OCI-LY7 (cell line): ENCODE data around the gene DOHH. TPM values are rescaled to one million over a fixed set of nuclear protein-coding genes. Genes with fewer than 3 reads are reported as not detected.

ENCODE experiments used
- BruUV-seq: library from RNA; stranded (reverse); fragments of 400-500 nt; replicated peaks from 2 replicates; lab custom pipeline; 2021; lab: Mats Ljungman, UMichigan
- CTCF ChIA-PET: fragments of 300-600 bp; sonication (Branson Sonifier 250); formaldehyde crosslinking; loops from one replicate; lab custom pipeline; 2022; ENCODE audit warnings: antibody characterized with exemption; ENCODE audit not compliant: unreplicated experiment; lab: Charles Lee
- POLR2A ChIA-PET: fragments of 300-600 bp; sonication (Branson Sonifier 250); formaldehyde crosslinking; loops from one replicate; lab custom pipeline; 2022; ENCODE audit warnings: antibody characterized with exemption; lab: Charles Lee
- DNase-seq: peaks from one replicate; pipeline ENCODE4 v3.0.0-alpha.2; 2015; ENCODE audit warnings: low spot score
- H2AFZ ChIP-seq: fragments of 200-600 bp; sonication (generic), shearing (Covaris generic); 2 replicates; pipeline ENCODE4 v1.6.1; 2014; ENCODE audit warnings: mild to moderate bottlenecking, antibody characterized with exemption, low read length, moderate library complexity
- H3K27ac ChIP-seq: fragments of 200-600 bp; sonication (generic); 2 replicates; pipeline ENCODE4 v1.5.1; 2014; ENCODE audit warnings: mixed run types, low read depth, mild to moderate bottlenecking, moderate library complexity, low read length, inconsistent platforms; ENCODE audit not compliant: poor library complexity, severe bottlenecking
- H3K36me3 ChIP-seq: fragments of 200-600 bp; sonication (generic); 2 replicates; pipeline ENCODE4 v1.6.1; 2014; ENCODE audit warnings: mild to moderate bottlenecking, antibody characterized with exemption, low read length, moderate library complexity, mixed read lengths; ENCODE audit not compliant: insufficient read depth
- H3K4me1 ChIP-seq: fragments of 200-600 bp; sonication (generic); 2 replicates; pipeline ENCODE4 v1.5.1; 2014; ENCODE audit warnings: mild to moderate bottlenecking, low read length; ENCODE audit not compliant: insufficient read depth, poor library complexity, severe bottlenecking
- H3K4me2 ChIP-seq: fragments of 200-600 bp; sonication (generic); 2 replicates; pipeline ENCODE4 v1.6.1; 2014; ENCODE audit warnings: mild to moderate bottlenecking, low read length
- H3K4me3 ChIP-seq: fragments of 200-600 bp; sonication (generic); 2 replicates; pipeline ENCODE4 v1.5.1; 2014; ENCODE audit warnings: mild to moderate bottlenecking, low read depth, low read length; ENCODE audit not compliant: poor library complexity, severe bottlenecking
- H3K79me2 ChIP-seq: fragments of 200-600 bp; sonication (generic); 2 replicates; pipeline ENCODE4 v1.6.1; 2016; ENCODE audit warnings: low read depth, mild to moderate bottlenecking, low read length, moderate library complexity, mixed read lengths; ENCODE audit not compliant: insufficient read depth
- H3K9me2 ChIP-seq: fragments of 200-600 bp; sonication (generic); 2 replicates; pipeline ENCODE4 v1.6.1; 2016; ENCODE audit warnings: mild to moderate bottlenecking, low read length, mixed read lengths; ENCODE audit not compliant: insufficient read depth
- H3K9me3 ChIP-seq: fragments of 200-600 bp; sonication (generic); 2 replicates; pipeline ENCODE4 v1.6.1; 2014; ENCODE audit warnings: mild to moderate bottlenecking, mixed run types, low read length, mixed read lengths
- H4K20me1 ChIP-seq: fragments of 200-600 bp; sonication (generic); 2 replicates; pipeline ENCODE4 v1.6.1; 2014; ENCODE audit warnings: mild to moderate bottlenecking, antibody characterized with exemption, low read length, moderate library complexity, mixed read lengths; ENCODE audit not compliant: insufficient read depth
- EZH2phosphoT487 ChIP-seq: fragments of 200-600 bp; sonication (generic); IDR thresholded peaks from 2 replicates; pipeline ENCODE4 v1.6.1; 2018; ENCODE audit warnings: low read depth, borderline replicate concordance, mild to moderate bottlenecking, mixed run types, antibody characterized with exemption, low read length, moderate library complexity, mixed read lengths
- intact Hi-C: fragments of 100-400 bp; cut with micrococcal nuclease; formaldehyde crosslinking; loops from one replicate; pipeline ENCODE4 v1.10.0; 2022; ENCODE audit not compliant: unreplicated experiment
- total RNA-seq, 2 experiments: library from RNA; depleted of rRNA in 1 of 2; stranded (reverse); fragments of >200 nt in 1 of 2; shearing (Covaris generic) in 1 of 2; gene quantifications; 2 replicates each; pipeline ENCODE4 v1.2.3, GENCODE V29; 2014 to 2022
- TF ChIP-seq, protein P1 (sequence below): fragments of 200-600 bp; sonication (generic); conservative IDR thresholded peaks from 2 replicates; pipeline ENCODE4 v1.5.1; 2014; ENCODE audit warnings: mild to moderate bottlenecking, antibody characterized with exemption, low read length, moderate library complexity, mixed read lengths

Gene DOHH
- total RNA-seq, 2 experiments from 2014 or later = 11.3 to 13.1 TPM

DNA sequence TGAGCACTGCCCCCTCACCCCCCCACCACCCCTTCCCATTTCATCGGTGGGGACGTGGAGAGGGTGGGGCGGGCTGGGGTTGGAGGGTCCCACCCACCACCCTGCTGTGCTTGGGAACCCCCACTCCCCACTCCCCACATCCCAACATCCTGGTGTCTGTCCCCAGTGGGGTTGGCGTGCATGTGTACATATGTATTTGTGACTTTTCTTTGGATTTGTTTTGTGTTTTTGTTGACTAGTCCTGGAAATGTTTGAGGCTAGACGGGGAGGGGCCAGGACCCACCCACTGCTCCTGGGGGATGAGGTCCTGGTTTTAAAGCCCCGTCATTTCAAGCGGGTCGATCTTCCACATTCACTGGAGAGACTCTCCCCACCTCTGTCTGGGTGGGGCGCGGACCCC is 35.5 kb upstream of the DOHH start:
- TF ChIP-seq, protein P1, sequence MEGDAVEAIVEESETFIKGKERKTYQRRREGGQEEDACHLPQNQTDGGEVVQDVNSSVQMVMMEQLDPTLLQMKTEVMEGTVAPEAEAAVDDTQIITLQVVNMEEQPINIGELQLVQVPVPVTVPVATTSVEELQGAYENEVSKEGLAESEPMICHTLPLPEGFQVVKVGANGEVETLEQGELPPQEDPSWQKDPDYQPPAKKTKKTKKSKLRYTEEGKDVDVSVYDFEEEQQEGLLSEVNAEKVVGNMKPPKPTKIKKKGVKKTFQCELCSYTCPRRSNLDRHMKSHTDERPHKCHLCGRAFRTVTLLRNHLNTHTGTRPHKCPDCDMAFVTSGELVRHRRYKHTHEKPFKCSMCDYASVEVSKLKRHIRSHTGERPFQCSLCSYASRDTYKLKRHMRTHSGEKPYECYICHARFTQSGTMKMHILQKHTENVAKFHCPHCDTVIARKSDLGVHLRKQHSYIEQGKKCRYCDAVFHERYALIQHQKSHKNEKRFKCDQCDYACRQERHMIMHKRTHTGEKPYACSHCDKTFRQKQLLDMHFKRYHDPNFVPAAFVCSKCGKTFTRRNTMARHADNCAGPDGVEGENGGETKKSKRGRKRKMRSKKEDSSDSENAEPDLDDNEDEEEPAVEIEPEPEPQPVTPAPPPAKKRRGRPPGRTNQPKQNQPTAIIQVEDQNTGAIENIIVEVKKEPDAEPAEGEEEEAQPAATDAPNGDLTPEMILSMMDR = no peak
- TF ChIP-seq EZH2phosphoT487 = no peak
- CTCF ChIA-PET = no interaction called here

DNA sequence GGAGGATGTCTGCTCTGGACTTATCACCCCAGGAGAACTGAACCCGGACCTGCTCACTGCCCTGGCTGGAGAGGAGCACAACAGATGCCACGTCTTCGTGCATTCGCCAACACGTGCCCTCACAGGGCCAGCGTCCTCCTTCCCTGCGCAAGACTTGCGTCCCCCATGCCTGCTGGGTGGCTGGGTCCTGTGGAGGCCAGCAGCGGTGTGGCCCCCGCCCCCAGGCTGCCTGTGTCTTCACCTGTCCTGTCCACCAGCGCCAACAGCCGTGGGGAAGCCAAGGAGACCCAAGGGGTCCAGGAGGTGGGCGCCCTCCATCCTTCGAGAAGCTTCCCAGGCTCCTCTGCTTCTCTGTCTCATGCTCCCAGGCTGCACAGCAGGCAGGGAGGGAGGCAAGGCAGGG is 35.1 kb upstream of the DOHH start:
- TF ChIP-seq EZH2phosphoT487 = no peak
- TF ChIP-seq, protein P1 = no peak
- Histone ChIP-seq H3K27ac (no peak overlapping the region), H3K79me2 (no peaks in the 10 kb centered on the region), H3K9me3 (no peaks in the 10 kb centered on the region), H3K4me3 (no peak overlapping the region), H2AFZ (no peak overlapping the region), H3K4me2 (no peak overlapping the region), H4K20me1 (no peaks in the 10 kb centered on the region), H3K4me1 (no peaks in the 10 kb centered on the region), H3K9me2 (no peaks in the 10 kb centered on the region), H3K36me3 (peaks cover 80% of the 10 kb centered on the region)
- POLR2A ChIA-PET = no interaction called here
- no TSS peak for BruUV-seq
- CTCF ChIA-PET = no interaction called here
- intact Hi-C loops = no loop called here
- DNase-seq = no peak

More for the DNA sequence above, 35.5 kb upstream of the DOHH start:
- intact Hi-C loops = no loop called here
- Histone ChIP-seq H3K36me3 (peaks cover 80% of the 10 kb centered on the region), H3K4me2 (no peak overlapping the region), H3K27ac (no peak overlapping the region), H3K9me3 (no peaks in the 10 kb centered on the region), H3K79me2 (no peaks in the 10 kb centered on the region), H4K20me1 (no peaks in the 10 kb centered on the region), H2AFZ (no peak overlapping the region), H3K9me2 (no peaks in the 10 kb centered on the region), H3K4me1 (no peaks in the 10 kb centered on the region), H3K4me3 (no peak overlapping the region)
- POLR2A ChIA-PET = no interaction called here
- no peak for DNase-seq
- no TSS peak for BruUV-seq

DNA sequence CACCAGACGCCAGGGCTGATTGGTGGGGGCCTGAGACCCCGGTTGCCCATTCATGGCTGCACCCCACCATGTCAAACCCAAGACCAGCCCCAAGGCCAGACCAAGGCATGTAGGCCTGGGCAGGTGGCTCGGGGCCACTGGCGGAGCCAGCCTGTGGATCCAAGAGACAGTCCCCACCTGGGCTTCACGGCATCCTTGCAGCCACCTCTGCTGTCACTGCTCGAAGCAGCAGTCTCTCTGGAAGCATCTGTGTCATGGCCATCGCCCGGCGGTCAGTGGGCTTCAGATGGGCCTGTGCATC is 34.7 kb upstream of the DOHH start:
- Histone ChIP-seq H3K4me2 (no peak overlapping the region), H3K9me3 (no peaks in the 10 kb centered on the region), H2AFZ (no peak overlapping the region), H3K79me2 (no peaks in the 10 kb centered on the region), H3K9me2 (no peaks in the 10 kb centered on the region), H4K20me1 (no peaks in the 10 kb centered on the region), H3K27ac (no peak overlapping the region), H3K4me3 (no peak overlapping the region), H3K4me1 (no peaks in the 10 kb centered on the region), H3K36me3 (peaks cover 80% of the 10 kb centered on the region)
- ChIA-PET CTCF (no interaction called here), POLR2A (no interaction called here)
- TF ChIP-seq, protein P1 = no peak
- TF ChIP-seq EZH2phosphoT487 = no peak
- intact Hi-C loops = no loop called here
- BruUV-seq = no TSS peak
- no peak for DNase-seq
